Ascending aorta (tissue), 2 donors: ENCODE results near the gene FOXP1. TPM values are rescaled to one million over a fixed set of nuclear protein-coding genes. Genes with fewer than 3 reads are reported as not detected.
"Not testable (repeated sequence)": the region's sequence is repeated elsewhere in the genome, so short reads cannot be mapped to it uniquely, and the experiment has no call there.

ENCODE experiments used
- DNase-seq, 2 donors: peaks; one replicate each; pipeline ENCODE4 v3.0.0-alpha.2; 2019; ENCODE audit warnings: low spot score in 2 of 2
- H3K27ac ChIP-seq, 2 donors: fragments of 200-600 bp; sonication (generic); one replicate each; pipeline ENCODE4 v1.5.1; 2016 to 2017; ENCODE audit warnings: mild to moderate bottlenecking in 1 of 2
- H3K27me3 ChIP-seq: fragments of 200-600 bp; sonication (generic); one replicate; pipeline ENCODE4 v1.5.1; 2017
- H3K36me3 ChIP-seq, 2 donors: fragments of 200-600 bp; sonication (generic); one replicate each; pipeline ENCODE4 v1.5.1; 2016
- H3K4me1 ChIP-seq, 2 donors: fragments of 200-600 bp; sonication (generic); one replicate each; pipeline ENCODE4 v1.5.1; 2016 to 2017; ENCODE audit warnings: mild to moderate bottlenecking in 1 of 2
- H3K4me3 ChIP-seq, 2 donors: fragments of 200-600 bp; sonication (generic); one replicate each; pipeline ENCODE4 v1.5.1; 2016 to 2017; ENCODE audit warnings: mild to moderate bottlenecking in 1 of 2
- H3K9me3 ChIP-seq, 2 donors: fragments of 200-600 bp; sonication (generic); one replicate each; pipeline ENCODE4 v1.5.1; 2016
- intact Hi-C: fragments of 100-400 bp; cut with DNase I; formaldehyde crosslinking; loops from one replicate; pipeline ENCODE4 v1.15.1; 2023
- total RNA-seq: library from RNA; depleted of rRNA; stranded (reverse); fragments of >200 nt; gene quantifications from one replicate; pipeline ENCODE4 v1.1.0, GENCODE V29; 2016
- TF ChIP-seq, protein P1 (sequence below), 3 experiments: fragments of 200-600 bp in 2 of 3; fragments of 450-650 bp in 1 of 3; sonication (generic) in 2 of 3; IDR thresholded peaks; one replicate each; pipeline ENCODE4 v1.5.1; 2016 to 2019; ENCODE audit warnings: antibody characterized with exemption in 3 of 3, mild to moderate bottlenecking in 1 of 3, moderate library complexity in 1 of 3

Gene FOXP1
- total RNA-seq, 1 donor from 2014 or later: 171 TPM

DNA sequence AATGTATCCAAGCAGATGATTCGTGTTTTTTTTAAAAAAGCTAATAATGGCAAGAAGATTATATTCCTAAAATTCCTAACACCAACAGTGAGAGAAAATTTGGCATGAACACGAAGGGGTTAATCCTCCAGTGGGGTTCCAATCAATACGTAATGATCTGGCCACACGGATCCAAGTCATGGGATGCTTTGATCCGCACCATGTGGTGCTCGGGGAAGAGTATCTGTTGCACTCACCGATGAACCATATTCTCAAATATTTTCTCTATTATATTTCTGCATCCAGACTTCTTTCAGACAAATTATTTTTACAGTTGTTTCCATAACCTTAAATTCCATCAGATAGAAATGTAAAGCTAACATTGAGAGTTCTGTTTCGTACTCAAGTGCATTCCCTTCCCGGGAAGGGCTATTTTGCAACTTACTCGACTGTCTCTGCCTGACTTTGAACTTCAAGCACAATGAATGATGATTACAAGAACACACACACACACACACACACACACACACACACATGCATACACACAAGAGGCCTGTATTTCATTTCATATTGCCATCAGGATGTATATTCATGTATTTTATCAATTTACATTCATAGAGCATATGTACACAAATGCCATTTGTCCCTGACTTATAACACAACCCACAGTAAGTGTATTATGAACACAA is 567.2 kb downstream of the FOXP1 start:
- H3K9me3 ChIP-seq: no peaks in the 10 kb centered on the region
- H3K36me3 ChIP-seq: peaks cover 6 to 13% of the 10 kb centered on the region in 2 donors
- peak overlapping the region; percentile 31 to 60 for H3K27ac ChIP-seq
- peak overlapping the region in 1 of 2 donors; percentile 18 for H3K4me3 ChIP-seq
- peaks cover 3 to 32% of the 10 kb centered on the region in 2 donors for H3K4me1 ChIP-seq
- TF ChIP-seq, protein P1, sequence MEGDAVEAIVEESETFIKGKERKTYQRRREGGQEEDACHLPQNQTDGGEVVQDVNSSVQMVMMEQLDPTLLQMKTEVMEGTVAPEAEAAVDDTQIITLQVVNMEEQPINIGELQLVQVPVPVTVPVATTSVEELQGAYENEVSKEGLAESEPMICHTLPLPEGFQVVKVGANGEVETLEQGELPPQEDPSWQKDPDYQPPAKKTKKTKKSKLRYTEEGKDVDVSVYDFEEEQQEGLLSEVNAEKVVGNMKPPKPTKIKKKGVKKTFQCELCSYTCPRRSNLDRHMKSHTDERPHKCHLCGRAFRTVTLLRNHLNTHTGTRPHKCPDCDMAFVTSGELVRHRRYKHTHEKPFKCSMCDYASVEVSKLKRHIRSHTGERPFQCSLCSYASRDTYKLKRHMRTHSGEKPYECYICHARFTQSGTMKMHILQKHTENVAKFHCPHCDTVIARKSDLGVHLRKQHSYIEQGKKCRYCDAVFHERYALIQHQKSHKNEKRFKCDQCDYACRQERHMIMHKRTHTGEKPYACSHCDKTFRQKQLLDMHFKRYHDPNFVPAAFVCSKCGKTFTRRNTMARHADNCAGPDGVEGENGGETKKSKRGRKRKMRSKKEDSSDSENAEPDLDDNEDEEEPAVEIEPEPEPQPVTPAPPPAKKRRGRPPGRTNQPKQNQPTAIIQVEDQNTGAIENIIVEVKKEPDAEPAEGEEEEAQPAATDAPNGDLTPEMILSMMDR (IDR thresholded peaks at IDR 0.05): no peak
- no peaks in the 10 kb centered on the region for H3K27me3 ChIP-seq
- intact Hi-C loops: no loop called here
- DNase-seq: no peak

DNA sequence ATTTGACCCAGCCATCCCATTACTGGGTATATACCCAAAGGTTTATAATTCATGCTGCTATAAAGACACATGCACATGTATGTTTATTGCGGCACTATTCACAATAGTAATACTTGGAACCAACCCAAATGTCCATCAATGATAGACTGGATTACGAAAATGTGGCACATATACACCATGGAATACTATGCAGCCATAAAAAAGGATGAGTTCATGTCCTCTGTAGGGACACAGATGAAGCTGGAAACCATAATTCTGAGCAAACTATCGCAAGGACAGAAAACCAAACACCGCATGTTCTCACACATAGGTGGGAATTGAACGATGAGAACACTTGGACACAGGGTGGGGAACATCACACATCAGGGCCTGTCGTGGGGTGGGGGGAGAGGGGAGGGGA is 568.9 kb downstream of the FOXP1 start:
- H3K27ac ChIP-seq, H3K4me3 ChIP-seq, DNase-seq, intact Hi-C loops, H3K9me3 ChIP-seq, H3K27me3 ChIP-seq: not testable (repeated sequence)
- H3K36me3 ChIP-seq: peaks cover 6 to 13% of the 10 kb centered on the region in 2 donors
- peaks cover 0 to 25% of the 10 kb centered on the region in 2 donors for H3K4me1 ChIP-seq

DNA sequence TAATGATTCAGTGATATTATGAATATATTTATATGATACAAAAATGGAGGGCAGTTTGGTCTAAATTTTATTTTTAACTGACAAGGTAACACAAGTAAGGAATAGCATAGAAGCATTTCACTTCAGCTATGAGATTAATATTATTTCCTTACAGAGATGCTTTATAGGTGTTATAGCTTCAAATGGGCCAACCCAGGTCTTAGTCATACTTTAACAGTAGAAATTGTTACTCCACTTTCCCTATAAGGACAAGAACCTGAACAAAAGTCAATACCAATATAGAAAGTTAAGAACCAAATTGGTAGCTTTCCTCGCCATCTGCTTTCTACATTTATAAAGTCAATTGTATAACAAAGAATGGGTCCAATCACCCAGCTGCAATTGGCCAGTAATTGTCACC is 570.6 kb downstream of the FOXP1 start:
- Histone ChIP-seq H3K4me3 (no peak overlapping the region), H3K27me3 (no peaks in the 10 kb centered on the region), H3K4me1 (peaks cover 5 to 31% of the 10 kb centered on the region in 2 donors), H3K27ac (no peak overlapping the region), H3K9me3 (no peaks in the 10 kb centered on the region), H3K36me3 (peaks cover 6 to 13% of the 10 kb centered on the region in 2 donors)
- intact Hi-C loops: no loop called here
- no peak for DNase-seq
- TF ChIP-seq, protein P1 (IDR thresholded peaks at IDR 0.05): no peak

DNA sequence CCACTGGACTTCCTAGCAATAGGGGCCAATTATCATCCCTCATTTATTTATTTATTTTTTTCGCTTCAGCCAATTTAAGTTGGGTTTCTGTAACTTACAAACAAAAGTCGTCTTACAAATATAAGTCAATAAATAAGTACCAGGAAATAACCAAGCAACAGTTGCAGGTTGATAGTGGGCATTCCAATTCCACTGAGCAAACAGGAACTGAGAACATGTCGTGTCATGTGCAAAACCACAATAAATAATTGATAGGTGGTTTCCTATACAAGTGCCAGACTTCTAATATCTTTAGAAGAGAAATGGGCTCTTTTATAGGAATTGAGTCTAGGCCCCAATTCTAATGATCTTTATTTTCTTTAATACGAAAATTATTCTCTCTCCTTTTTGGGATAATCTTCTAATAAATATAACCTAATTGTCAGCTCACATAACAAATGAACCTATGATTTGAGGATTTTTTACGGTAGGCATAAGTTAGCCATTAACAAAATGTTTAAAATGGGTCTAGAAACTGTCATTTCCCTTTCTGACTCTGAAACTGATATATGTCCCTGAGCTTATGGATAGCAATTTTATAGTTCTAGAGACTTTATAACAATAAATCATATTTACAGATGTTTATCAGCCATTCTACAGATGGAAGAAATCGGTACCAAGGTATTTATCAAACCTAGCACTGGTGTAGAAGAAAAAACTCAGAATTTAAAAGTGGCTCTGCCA is 571.8 kb downstream of the FOXP1 start:
- H3K9me3 ChIP-seq: no peaks in the 10 kb centered on the region
- peaks cover 6 to 13% of the 10 kb centered on the region in 2 donors for H3K36me3 ChIP-seq
- no peak overlapping the region for H3K4me3 ChIP-seq
- peaks cover 14 to 34% of the 10 kb centered on the region in 2 donors for H3K4me1 ChIP-seq
- DNase-seq: no peak
- TF ChIP-seq, protein P1 (IDR thresholded peaks at IDR 0.05): no peak
- intact Hi-C loops: no loop called here
- H3K27me3 ChIP-seq: no peaks in the 10 kb centered on the region
- H3K27ac ChIP-seq: peak overlapping the region; percentile 14 to 43

DNA sequence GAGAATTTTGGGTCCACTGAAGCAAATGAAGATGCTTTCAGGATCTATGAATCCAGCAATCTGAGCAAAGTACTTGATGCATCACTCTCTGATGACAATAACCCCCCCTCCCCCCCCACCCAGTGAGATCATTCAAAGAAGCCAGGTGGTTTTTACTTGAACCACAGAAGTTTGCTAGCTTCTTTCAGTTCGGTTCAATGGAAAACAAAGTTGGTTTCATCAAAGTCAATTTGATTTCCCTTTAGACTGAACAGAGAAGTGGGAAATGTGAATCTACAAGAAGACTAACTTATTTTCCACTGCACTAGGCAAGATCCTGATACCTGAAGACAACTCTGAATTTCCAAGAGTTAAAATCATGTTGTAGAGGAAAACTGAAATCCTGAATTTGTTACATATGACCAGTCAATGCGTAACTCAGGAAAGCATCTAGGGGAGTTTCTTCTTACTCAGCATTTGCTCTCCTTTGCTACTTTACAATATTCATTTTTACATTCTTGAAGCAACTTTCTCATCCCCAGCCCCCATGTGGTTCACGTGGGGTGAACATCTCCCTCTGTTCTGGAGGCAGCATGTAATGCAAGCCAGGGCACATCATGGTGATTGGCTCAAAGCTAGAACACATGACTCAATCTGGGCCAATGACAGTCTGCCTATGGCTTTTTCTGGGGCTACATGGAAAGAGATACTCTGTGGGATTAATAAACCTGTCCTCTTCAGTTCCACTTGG is 572.6 kb downstream of the FOXP1 start:
- DNase-seq: no peak
- no peaks in the 10 kb centered on the region for H3K27me3 ChIP-seq
- H3K36me3 ChIP-seq: peaks cover 6 to 13% of the 10 kb centered on the region in 2 donors
- no peak overlapping the region for H3K4me3 ChIP-seq
- peaks cover 17 to 31% of the 10 kb centered on the region in 2 donors for H3K4me1 ChIP-seq
- intact Hi-C loops: no loop called here
- TF ChIP-seq, protein P1 (IDR thresholded peaks at IDR 0.05): no peak
- peak overlapping the region; percentile 43 to 68 for H3K27ac ChIP-seq
- no peaks in the 10 kb centered on the region for H3K9me3 ChIP-seq
